Peyer's patch (tissue), 4 donors: ENCODE results near the gene ATP2B2.

ENCODE experiments used
- CTCF ChIP-seq, 6 experiments: fragments of 450-650 bp in 4 of 6; fragments of 200-600 bp in 2 of 6; sonication (generic) in 1 of 6; IDR thresholded peaks; one replicate each; pipeline ENCODE4 v1.5.1; 2017 to 2019; ENCODE audit warnings: antibody characterized with exemption in 6 of 6, mild to moderate bottlenecking in 3 of 6, moderate library complexity in 1 of 6
- POLR2A ChIP-seq, 2 donors: fragments of 450-650 bp; IDR thresholded peaks; one replicate each; pipeline ENCODE4 v1.5.1; 2017; ENCODE audit warnings: antibody characterized with exemption in 2 of 2, mild to moderate bottlenecking in 2 of 2, moderate library complexity in 2 of 2

DNA sequence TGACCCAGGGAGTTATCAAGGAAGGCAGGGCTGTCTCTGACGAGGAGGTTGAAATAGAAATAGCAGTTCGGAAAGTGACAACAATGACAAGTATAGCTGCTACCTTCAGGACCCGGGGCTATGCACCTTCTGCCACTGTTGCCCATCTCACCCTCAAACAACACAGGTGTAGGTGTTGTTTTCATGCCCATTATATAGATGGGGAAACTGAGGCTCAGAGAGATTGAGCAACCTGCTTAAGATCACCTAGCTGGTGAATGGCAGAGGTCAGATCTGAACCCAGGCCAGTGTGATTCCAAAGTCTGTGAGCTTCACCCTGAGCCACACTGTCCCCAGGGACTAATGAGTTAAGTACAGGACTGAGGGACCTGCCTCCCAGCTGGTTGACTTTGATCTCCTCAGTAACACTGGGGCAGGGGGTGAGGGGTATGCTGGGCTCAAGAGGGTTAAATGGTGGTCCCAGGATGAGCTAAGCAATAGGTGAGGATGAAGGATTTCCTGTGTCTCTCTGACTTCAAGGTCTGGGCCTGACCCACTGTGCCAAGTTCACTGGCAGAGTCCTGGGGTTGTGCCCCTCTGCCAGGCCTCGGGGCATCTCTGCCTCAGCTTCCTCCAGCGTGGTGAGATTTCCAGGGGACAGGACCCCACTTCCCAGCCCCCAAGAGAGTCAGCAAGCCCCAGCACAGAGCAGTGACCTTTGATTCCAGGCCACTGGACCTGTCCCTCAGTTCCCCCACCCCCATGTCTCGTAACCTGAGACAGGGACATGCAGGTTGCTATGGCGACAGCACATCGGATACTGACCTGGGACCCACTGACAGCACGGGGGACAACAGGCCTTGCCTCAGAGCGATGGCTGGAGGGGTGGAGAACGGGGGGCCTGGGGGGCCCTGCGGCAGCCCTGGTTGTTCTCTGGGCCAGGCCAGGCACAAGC, 35.0 kb downstream of the ATP2B2 start:
- no peak for TF ChIP-seq POLR2A (IDR thresholded peaks at IDR 0.05)
- no peak for TF ChIP-seq CTCF (IDR thresholded peaks at IDR 0.05)
